MM.1S (cell line): ENCODE measurements around the gene E2F8.
"Not testable (repeated sequence)": the region's sequence is repeated elsewhere in the genome, so short reads cannot be mapped to it uniquely, and the experiment has no call there.

Source experiments
- DNase-seq: peaks from one replicate; pipeline ENCODE4 v3.0.0-alpha.2; 2015
- H2AFZ ChIP-seq: fragments of 300-600 bp; sonication (generic); 2 replicates; pipeline ENCODE4 v1.6.0; 2016; ENCODE audit warnings: antibody characterized with exemption, low read length
- H3F3A ChIP-seq: fragments of 300-600 bp; sonication (generic); 2 replicates; pipeline ENCODE4 v1.6.1; 2016; ENCODE audit warnings: mild to moderate bottlenecking, antibody characterized with exemption, low read length, moderate library complexity, mixed read lengths; ENCODE audit not compliant: insufficient read depth
- H3K27ac ChIP-seq: fragments of 300-600 bp; sonication (generic); 2 replicates; pipeline ENCODE4 v1.5.1; 2016; ENCODE audit warnings: mild to moderate bottlenecking, low read length
- H3K27me3 ChIP-seq: fragments of 300-600 bp; sonication (generic); replicated peaks from 2 replicates; pipeline ENCODE4 v1.6.0; 2016; ENCODE audit warnings: low read length; ENCODE audit not compliant: insufficient read depth
- H3K36me3 ChIP-seq: fragments of 300-600 bp; sonication (generic); replicated peaks from 2 replicates; pipeline ENCODE4 v1.6.1; 2016; ENCODE audit warnings: mild to moderate bottlenecking, low read length, mixed read lengths; ENCODE audit not compliant: insufficient read depth
- H3K4me1 ChIP-seq: fragments of 300-600 bp; sonication (generic); 2 replicates; pipeline ENCODE4 v1.6.1; 2016; ENCODE audit warnings: low read length, mixed read lengths
- H3K4me2 ChIP-seq: fragments of 300-600 bp; sonication (generic); 2 replicates; pipeline ENCODE4 v1.6.0; 2016; ENCODE audit warnings: low read depth, low read length
- H3K4me3 ChIP-seq: fragments of 300-600 bp; sonication (generic); 2 replicates; pipeline ENCODE4 v1.5.1; 2016; ENCODE audit warnings: low read length, mixed read lengths
- H3K79me2 ChIP-seq: fragments of 300-600 bp; sonication (generic); 2 replicates; pipeline ENCODE4 v1.6.1; 2016; ENCODE audit warnings: mixed run types, low read length, mixed read lengths
- H3K9ac ChIP-seq: fragments of 300-600 bp; sonication (generic); 2 replicates; pipeline ENCODE4 v1.6.1; 2016; ENCODE audit warnings: low read length, mixed read lengths
- H3K9me2 ChIP-seq: fragments of 300-600 bp; sonication (generic); replicated peaks from 2 replicates; pipeline ENCODE4 v1.6.1; 2016; ENCODE audit warnings: mild to moderate bottlenecking, low read length, mixed read lengths; ENCODE audit not compliant: insufficient read depth
- H3K9me3 ChIP-seq: fragments of 300-600 bp; sonication (generic); replicated peaks from 2 replicates; pipeline ENCODE4 v1.6.1; 2016; ENCODE audit warnings: mild to moderate bottlenecking, low read length, mixed read lengths; ENCODE audit not compliant: insufficient read depth
- H4K20me1 ChIP-seq: fragments of 300-600 bp; sonication (generic); 2 replicates; pipeline ENCODE4 v1.6.1; 2016; ENCODE audit warnings: mild to moderate bottlenecking, low read length, moderate library complexity, mixed read lengths; ENCODE audit not compliant: insufficient read depth
- CTCF ChIP-seq: fragments of 300-600 bp; sonication (generic); IDR thresholded peaks from 2 replicates; pipeline ENCODE4 v1.5.1; 2016; ENCODE audit warnings: antibody characterized with exemption, low read length, mixed read lengths
- EZH2 ChIP-seq: fragments of 300-600 bp; sonication (generic); optimal IDR thresholded peaks from 2 replicates; pipeline ENCODE3; 2017; ENCODE audit warnings: low read depth, mild to moderate bottlenecking, antibody characterized with exemption, low read length, mixed read lengths
- EZH2phosphoT487 ChIP-seq: fragments of 300-600 bp; sonication (generic); IDR thresholded peaks from 2 replicates; pipeline ENCODE4 v1.6.1; 2018; ENCODE audit warnings: antibody characterized with exemption, low read length

E2F8 gene

GRCh38 chr11:19275496-19275895 lies 34.8 kb upstream of the E2F8 start:
- H3K9me2 ChIP-seq, result no peaks in the 10 kb centered on the region
- no peaks in the 10 kb centered on the region for H3K4me1 ChIP-seq
- H3K36me3 ChIP-seq, result no peaks in the 10 kb centered on the region
- H3K79me2 ChIP-seq, result no peaks in the 10 kb centered on the region
- H3K27me3 ChIP-seq, result no peaks in the 10 kb centered on the region
- H3F3A ChIP-seq, result no peaks in the 10 kb centered on the region
- no peak for DNase-seq
- no peak for TF ChIP-seq EZH2phosphoT487
- TF ChIP-seq CTCF, result no peak
- no peak for TF ChIP-seq EZH2
- no peaks in the 10 kb centered on the region for H4K20me1 ChIP-seq
- H3K9me3 ChIP-seq, result no peaks in the 10 kb centered on the region
- H3K4me3 ChIP-seq, result no peak overlapping the region
- H2AFZ ChIP-seq, result no peak overlapping the region
- H3K4me2 ChIP-seq, result no peak overlapping the region
- H3K27ac ChIP-seq, result no peak overlapping the region
- H3K9ac ChIP-seq, result no peak overlapping the region

GRCh38 chr11:19273219-19273618 lies 32.5 kb upstream of the E2F8 start:
- H3K79me2 ChIP-seq, DNase-seq, H3K4me2 ChIP-seq, H3K9ac ChIP-seq, H3K27ac ChIP-seq, H4K20me1 ChIP-seq, H3K27me3 ChIP-seq, H3K4me1 ChIP-seq, H3K36me3 ChIP-seq, H2AFZ ChIP-seq, H3K9me2 ChIP-seq, H3K9me3 ChIP-seq, H3F3A ChIP-seq, H3K4me3 ChIP-seq: not testable (repeated sequence)

GRCh38 chr11:19268909-19269308 lies 28.2 kb upstream of the E2F8 start:
- Histone ChIP-seq H3K27me3 (no peaks in the 10 kb centered on the region), H3K4me3 (no peak overlapping the region), H3K36me3 (no peaks in the 10 kb centered on the region), H3K4me1 (no peaks in the 10 kb centered on the region), H3F3A (no peaks in the 10 kb centered on the region), H3K9ac (no peak overlapping the region), H3K79me2 (no peaks in the 10 kb centered on the region), H4K20me1 (no peaks in the 10 kb centered on the region), H3K9me2 (no peaks in the 10 kb centered on the region), H3K4me2 (no peak overlapping the region), H3K9me3 (no peaks in the 10 kb centered on the region), H2AFZ (no peak overlapping the region), H3K27ac (no peak overlapping the region)
- no peak for DNase-seq
- no peak for TF ChIP-seq EZH2

- no peaks in the 10 kb centered on the region for H4K20me1 ChIP-seq
- DNase-seq, result no peak
- no peak overlapping the region for H3K27ac ChIP-seq
- H3K36me3 ChIP-seq, result no peaks in the 10 kb centered on the region
- no peak overlapping the region for H3K4me2 ChIP-seq
- H3F3A ChIP-seq, result no peaks in the 10 kb centered on the region
- no peaks in the 10 kb centered on the region for H3K4me1 ChIP-seq
- H3K27me3 ChIP-seq, result no peaks in the 10 kb centered on the region
- no peaks in the 10 kb centered on the region for H3K9me3 ChIP-seq
- no peak for TF ChIP-seq CTCF
- no peak for TF ChIP-seq EZH2phosphoT487
- TF ChIP-seq EZH2, result no peak
- H3K9me2 ChIP-seq, result no peaks in the 10 kb centered on the region
- no peak overlapping the region for H2AFZ ChIP-seq
- no peak overlapping the region for H3K9ac ChIP-seq
- H3K4me3 ChIP-seq, result no peak overlapping the region
- no peaks in the 10 kb centered on the region for H3K79me2 ChIP-seq
Observed at GRCh38 chr11:19267567-19267966, 26.8 kb upstream of the E2F8 start.
